DOHH2 (cell line): ENCODE data around the gene SULT2B1.

Experiments used
- CTCF ChIP-seq: fragments of 200-600 bp; sonication (generic); IDR thresholded peaks from one replicate; pipeline ENCODE4 v1.5.1; 2014; ENCODE audit warnings: antibody characterized with exemption, mild to moderate bottlenecking, low read depth, low read length; ENCODE audit not compliant: poor library complexity, severe bottlenecking
- EZH2phosphoT487 ChIP-seq: fragments of 200-600 bp; sonication (generic); IDR thresholded peaks from 2 replicates; pipeline ENCODE4 v1.6.1; 2017; ENCODE audit warnings: borderline replicate concordance, mild to moderate bottlenecking, antibody characterized with exemption, low read length, moderate library complexity, mixed read lengths

- no peak for TF ChIP-seq CTCF
- no peak for TF ChIP-seq EZH2phosphoT487
Observed at GRCh38 chr19:48614436-48615230, 62.7 kb downstream of the SULT2B1 start, which contains the start of gene FAM83E.
